HG03064 (cell line): ENCODE results near the gene FABP7.

ENCODE experiments used
- ATAC-seq: cut with Tn5 transposase; IDR thresholded peaks from one replicate; pipeline ENCODE4 v1.9.1; 2021; ENCODE audit warnings: low read depth; ENCODE audit not compliant: unreplicated experiment

The FABP7 gene

GRCh38 chr6:122832459-122832858 is 52.9 kb downstream of the FABP7 start:
- no peak for ATAC-seq

GRCh38 chr6:122833021-122833491 is 53.5 kb downstream of the FABP7 start:
- ATAC-seq = no peak
